H1 (cell line): ENCODE results near the gene BICRAL. TPM values are rescaled to one million over a fixed set of nuclear protein-coding genes. Genes with fewer than 3 reads are reported as not detected.

ENCODE experiments used
- CTCF ChIA-PET: fragments of 300-600 bp; sonication (Branson Sonifier 250); formaldehyde crosslinking; loops from one replicate; lab custom pipeline; 2021; ENCODE audit not compliant: partially characterized antibody; lab: Charles Lee
- POLR2A ChIA-PET: fragments of 300-600 bp; sonication (Branson Sonifier 250); formaldehyde crosslinking; loops from one replicate; lab custom pipeline; 2021; ENCODE audit warnings: inconsistent platforms; ENCODE audit not compliant: partially characterized antibody; lab: Charles Lee
- DNase-seq, 2 experiments: peaks; one replicate each; pipeline versions ENCODE4 v3.0.0 to v3.0.0-alpha.2; 2010 to 2022; ENCODE audit warnings: low spot score in 2 of 2, low read depth in 1 of 2, mixed read lengths in 1 of 2
- FAIRE-seq: peaks from 2 replicates; lab custom pipeline; 2011; peaks lifted over from hg19 to GRCh38; lab: Jason Lieb, UNC
- H2AFZ ChIP-seq: 2 replicates; pipeline ENCODE4 v1.8.1; 2012; ENCODE audit warnings: low read length, inconsistent platforms
- H2AK5ac ChIP-seq: 2 replicates; pipeline ENCODE4 v1.6.1; 2013; ENCODE audit warnings: low read depth, low read length
- H2BK120ac ChIP-seq: replicated peaks from 2 replicates; pipeline ENCODE3; 2013; ENCODE audit warnings: low read depth, low read length, inconsistent platforms
- H2BK12ac ChIP-seq: 2 replicates; pipeline ENCODE4 v1.6.1; 2013; ENCODE audit warnings: low read depth, low read length
- H2BK15ac ChIP-seq: 2 replicates; pipeline ENCODE4 v1.6.1; 2013; ENCODE audit warnings: low read length
- H2BK20ac ChIP-seq: 2 replicates; pipeline ENCODE4 v1.6.1; 2013; ENCODE audit warnings: low read length
- H2BK5ac ChIP-seq: 2 replicates; pipeline ENCODE4 v1.6.1; 2013; ENCODE audit warnings: low read depth, low read length
- H3K14ac ChIP-seq: 2 replicates; pipeline ENCODE4 v1.6.1; 2013; ENCODE audit warnings: inconsistent platforms; ENCODE audit not compliant: insufficient read length
- H3K18ac ChIP-seq: 2 replicates; pipeline ENCODE4 v1.6.1; 2013; ENCODE audit warnings: low read length; ENCODE audit errors: extremely low read depth
- H3K23ac ChIP-seq: 2 replicates; pipeline ENCODE4 v1.6.1; 2013; ENCODE audit warnings: inconsistent platforms; ENCODE audit not compliant: insufficient read length
- H3K23me2 ChIP-seq: 2 replicates; pipeline ENCODE4 v1.6.1; 2013; ENCODE audit warnings: low read depth, low read length
- H3K27ac ChIP-seq: 2 replicates; pipeline ENCODE4 v1.6.1; 2011; ENCODE audit warnings: low read depth, low read length, inconsistent platforms
- H3K27me3 ChIP-seq, 4 experiments: replicated peaks in 1 of 4; 1 replicate in 1 of 4; 2 replicates in 3 of 4; pipeline versions ENCODE4 v1.6.1 to v1.8.1; 2011 to 2013; ENCODE audit warnings: low read length in 3 of 4, mild to moderate bottlenecking in 3 of 4, inconsistent platforms in 2 of 4, mixed read lengths in 2 of 4, moderate library complexity in 1 of 4; ENCODE audit not compliant: control insufficient read depth in 3 of 4, insufficient read depth in 3 of 4; ENCODE audit errors: extremely low read depth in 1 of 4
- H3K36me3 ChIP-seq, 4 experiments: 2 replicates each; pipeline versions ENCODE4 v1.6.1 to v1.8.1; 2011 to 2013; ENCODE audit warnings: mild to moderate bottlenecking in 4 of 4, low read length in 3 of 4, moderate library complexity in 2 of 4, control low read depth in 1 of 4, inconsistent platforms in 1 of 4; ENCODE audit not compliant: insufficient read depth in 4 of 4, control insufficient read depth in 2 of 4
- H3K4ac ChIP-seq: replicated peaks from 2 replicates; pipeline ENCODE3; 2013; ENCODE audit warnings: low read length, low read depth, mixed read lengths, inconsistent platforms; ENCODE audit not compliant: insufficient read length
- H3K4me1 ChIP-seq, 4 experiments: replicated peaks in 1 of 4; 1 replicate in 1 of 4; 2 replicates in 3 of 4; pipeline versions ENCODE4 v1.6.1 to v1.8.1; 2011 to 2013; ENCODE audit warnings: low read length in 3 of 4, inconsistent platforms in 2 of 4, mixed read lengths in 1 of 4; ENCODE audit not compliant: insufficient read depth in 4 of 4, control insufficient read depth in 3 of 4
- H3K4me2 ChIP-seq, 2 experiments: 2 replicates each; pipeline versions ENCODE4 v1.6.1 to v1.8.1; 2011 to 2013; ENCODE audit warnings: low read depth in 2 of 2, low read length in 2 of 2, control low read depth in 1 of 2, inconsistent platforms in 1 of 2, mild to moderate bottlenecking in 1 of 2; ENCODE audit not compliant: insufficient read depth in 1 of 2
- H3K4me3 ChIP-seq, 4 experiments: fragments of 200-600, 300-600 bp in 1 of 4; sonication (generic), shearing (Covaris generic), sonication (Bioruptor Twin) in 1 of 4; 2 replicates each; pipeline versions ENCODE4 v1.5.1 to v1.8.1; 2011 to 2016; ENCODE audit warnings: low read length in 4 of 4, low read depth in 3 of 4, control low read depth in 2 of 4, inconsistent platforms in 2 of 4, mild to moderate bottlenecking in 2 of 4, mixed read lengths in 1 of 4, moderate library complexity in 1 of 4; ENCODE audit not compliant: insufficient read depth in 2 of 4; ENCODE audit errors: extremely low read depth in 1 of 4
- H3K56ac ChIP-seq: replicated peaks from 2 replicates; pipeline ENCODE3; 2013; ENCODE audit warnings: low read depth, mild to moderate bottlenecking, mixed read lengths, low read length, inconsistent platforms; ENCODE audit not compliant: insufficient read length
- H3K79me1 ChIP-seq: 2 replicates; pipeline ENCODE4 v1.6.1; 2013; ENCODE audit warnings: low read depth, low read length, control low read depth
- H3K79me2 ChIP-seq, 2 experiments: 2 replicates each; pipeline versions ENCODE4 v1.6.1 to v1.8.1; 2012 to 2013; ENCODE audit warnings: low read length in 2 of 2, mild to moderate bottlenecking in 2 of 2, inconsistent platforms in 1 of 2; ENCODE audit not compliant: insufficient read depth in 2 of 2, control insufficient read depth in 1 of 2
- H3K9ac ChIP-seq, 4 experiments: replicated peaks in 1 of 4; 1 replicate in 1 of 4; 2 replicates in 3 of 4; pipeline versions ENCODE4 v1.6.1 to v1.8.1; 2011 to 2013; ENCODE audit warnings: low read depth in 3 of 4, low read length in 3 of 4, control low read depth in 2 of 4, mild to moderate bottlenecking in 2 of 4, moderate library complexity in 2 of 4, inconsistent platforms in 1 of 4; ENCODE audit errors: extremely low read depth in 1 of 4
- H3K9me3 ChIP-seq, 2 experiments: 2 replicates each; pipeline versions ENCODE4 v1.6.1 to v1.8.1; 2012 to 2013; ENCODE audit warnings: mild to moderate bottlenecking in 2 of 2, moderate library complexity in 2 of 2, control low read depth in 1 of 2, inconsistent platforms in 1 of 2, low read depth in 1 of 2, low read length in 1 of 2, mixed read lengths in 1 of 2; ENCODE audit not compliant: insufficient read depth in 2 of 2
- H4K20me1 ChIP-seq, 2 experiments: replicated peaks in 1 of 2; 2 replicates each; pipeline versions ENCODE3 to v1.8.1; 2011 to 2013; ENCODE audit warnings: inconsistent platforms in 2 of 2, low read length in 2 of 2, mild to moderate bottlenecking in 1 of 2; ENCODE audit not compliant: insufficient read depth in 2 of 2, control insufficient read depth in 1 of 2
- H4K5ac ChIP-seq: 2 replicates; pipeline ENCODE4 v1.6.1; 2013; ENCODE audit warnings: low read length, low read depth, mixed read lengths, inconsistent platforms; ENCODE audit not compliant: insufficient read length
- H4K8ac ChIP-seq: 2 replicates; pipeline ENCODE4 v1.8.0; 2013; ENCODE audit warnings: mild to moderate bottlenecking, moderate library complexity, low read length, inconsistent platforms; ENCODE audit not compliant: insufficient read depth; ENCODE audit errors: extremely low read depth
- H4K91ac ChIP-seq: replicated peaks from 2 replicates; pipeline ENCODE3; 2013; ENCODE audit warnings: low read length, mixed read lengths, inconsistent platforms; ENCODE audit not compliant: insufficient read length
- BACH1 ChIP-seq: IDR thresholded peaks from 2 replicates; pipeline ENCODE4 v1.6.1; 2012; ENCODE audit warnings: low read length, improper control_type of control experiment
- BCL11A ChIP-seq, 2 experiments: IDR thresholded peaks; one replicate each; pipeline ENCODE4 v1.6.1; 2011; ENCODE audit warnings: low read depth in 2 of 2, low read length in 2 of 2, mild to moderate bottlenecking in 2 of 2
- EP300 ChIP-seq, 2 experiments: IDR thresholded peaks; 1 replicate in 1 of 2; 2 replicates in 1 of 2; pipeline ENCODE4 v1.6.1; 2011 to 2012; ENCODE audit warnings: low read depth in 2 of 2, low read length in 2 of 2, mild to moderate bottlenecking in 2 of 2, borderline replicate concordance in 1 of 2, inconsistent platforms in 1 of 2, moderate library complexity in 1 of 2
- JUN ChIP-seq: IDR thresholded peaks from 2 replicates; pipeline ENCODE4 v1.6.1; 2011; ENCODE audit warnings: low read depth, mild to moderate bottlenecking, improper control_type of control experiment, low read length
- NRF1 ChIP-seq: IDR thresholded peaks from 2 replicates; pipeline ENCODE4 v1.6.1; 2011; ENCODE audit warnings: mild to moderate bottlenecking, low read depth, low read length, improper control_type of control experiment
- POLR2AphosphoS5 ChIP-seq: IDR thresholded peaks from 2 replicates; pipeline ENCODE4 v1.6.1; 2011; ENCODE audit warnings: low read depth, low read length
- SIRT6 ChIP-seq: IDR thresholded peaks from one replicate; pipeline ENCODE4 v1.7.1; 2012; ENCODE audit warnings: low read length, inconsistent platforms
- SRF ChIP-seq: IDR thresholded peaks from 2 replicates; pipeline ENCODE4 v1.6.1; 2011; ENCODE audit warnings: mild to moderate bottlenecking, low read depth, low read length, moderate library complexity
- whole genome bisulfite sequencing, 2 experiments: shearing (Covaris generic) in 1 of 2; methylation state at CpG; one replicate each; pipeline versions ENCODE4 v1.1.6 to v1.1.7; 2013 to 2015; ENCODE audit warnings: low lambda C conversion rate in 2 of 2, mixed read lengths in 2 of 2, inconsistent platforms in 1 of 2, low coverage in 1 of 2, missing lambda C conversion rate in 1 of 2; ENCODE audit not compliant: insufficient replicate concordance in 2 of 2, insufficient coverage in 1 of 2, insufficient read length in 1 of 2; ENCODE audit errors: extremely low coverage in 1 of 2, missing lambda C conversion rate in 1 of 2; 5-methylcytosine and 5-hydroxymethylcytosine counted together
- polyA plus RNA-seq, 7 experiments: library from polyadenylated mRNA; depleted of rRNA in 3 of 7; stranded (reverse) in 5 of 7; unstranded in 2 of 7; fragments of >200 nt in 5 of 7; fragments of 200-250 nt in 2 of 7; gene quantifications; 1 replicate in 5 of 7; 2 replicates in 1 of 7; 4 replicates in 1 of 7; pipeline versions ENCODE4 v1.2.1 to v1.2.3, GENCODE V29; 2011 to 2013; ENCODE audit warnings: missing spikeins in 2 of 7, mixed read lengths in 2 of 7
- total RNA-seq: library from RNA; stranded (reverse); fragmentation: NEBNext Ultra II Directional; extraction: Animal tissue kit (Norgen Biotek cat#: 25700); gene quantifications from 2 replicates; pipeline ENCODE4 v1.2.1, GENCODE V29; 2021
- TF ChIP-seq, protein P1 (sequence below): IDR thresholded peaks from 2 replicates; pipeline ENCODE4 v1.6.1; 2011; ENCODE audit warnings: low read depth, mild to moderate bottlenecking, low read length; ENCODE audit not compliant: insufficient read depth
- TF ChIP-seq, protein P2 (sequence below): IDR thresholded peaks from 2 replicates; pipeline ENCODE4 v1.6.1; 2012; ENCODE audit warnings: inconsistent platforms

The BICRAL gene
- total and polyA plus RNA-seq, 2 of the 8 experiments (the other 6 are each of a cell fraction or from before 2014, with no cell fraction given): 9.4 to 12.2 TPM

DNA sequence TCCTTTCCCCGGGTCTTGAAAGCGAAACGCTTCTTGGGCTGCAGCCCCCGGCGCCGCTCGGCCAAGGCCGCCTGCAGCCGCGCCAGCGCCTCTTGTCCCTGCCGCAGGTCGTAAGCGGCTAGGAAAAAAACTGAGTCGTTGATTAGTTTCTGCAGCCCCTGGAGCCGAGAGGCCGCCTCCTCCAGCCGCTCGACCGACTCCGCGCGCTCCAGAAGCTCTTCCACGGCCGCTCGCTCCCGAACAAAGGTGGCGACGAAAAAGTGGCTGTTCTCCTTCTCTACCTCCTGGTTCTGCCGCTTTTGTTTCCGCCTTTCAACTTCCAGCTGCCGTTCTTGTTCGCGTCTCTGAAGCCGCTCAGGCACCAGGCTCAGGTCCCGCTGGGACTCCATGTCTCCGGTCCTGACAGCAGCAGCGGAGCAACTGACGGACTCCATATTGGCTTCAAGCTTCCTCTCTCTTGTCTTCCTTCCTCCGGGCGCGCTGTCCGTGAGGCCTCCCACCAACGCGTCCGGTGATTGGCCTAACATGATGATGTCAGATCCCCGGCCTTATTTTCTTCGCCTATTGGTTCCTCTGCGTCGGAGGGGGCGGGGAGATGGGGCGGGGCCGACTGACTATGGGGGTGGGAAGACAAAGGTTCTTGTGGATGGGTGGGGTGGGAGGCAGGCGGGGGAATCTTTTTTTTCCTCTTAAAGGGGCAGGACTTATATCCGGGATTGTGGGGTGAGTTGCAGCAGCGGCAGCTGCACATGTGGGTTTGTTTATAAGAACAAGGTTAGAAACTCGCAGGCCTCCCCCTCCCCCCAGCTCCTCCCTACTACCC, 36.0 kb upstream of the BICRAL start, which contains the start of gene TBCC:
Gene TBCC (minus strand): TSS at position 464 of the 823 bp plus-strand sequence. CDS start 30 bp downstream, at position 434.
- no peak within 1 kb of the TSS for H2AFZ ChIP-seq
- no peak for TF ChIP-seq BCL11A (IDR thresholded peaks at IDR 0.05; ENCODE audit: low read depth in 2 of 2, low read length in 2 of 2)
- TF ChIP-seq, protein P1, sequence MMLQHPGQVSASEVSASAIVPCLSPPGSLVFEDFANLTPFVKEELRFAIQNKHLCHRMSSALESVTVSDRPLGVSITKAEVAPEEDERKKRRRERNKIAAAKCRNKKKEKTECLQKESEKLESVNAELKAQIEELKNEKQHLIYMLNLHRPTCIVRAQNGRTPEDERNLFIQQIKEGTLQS: no peak
- TF ChIP-seq JUN: no peak
- no peak for TF ChIP-seq BACH1
- no peak for TF ChIP-seq SRF
- TF ChIP-seq EP300 (IDR thresholded peaks at IDR 0.05; ENCODE audit: borderline replicate concordance in 1 of 2, low read depth in 2 of 2, low read length in 2 of 2): no peak
- no peak for TF ChIP-seq NRF1
- TF ChIP-seq SIRT6: no peak
- peak; percentile 98 for TF ChIP-seq POLR2AphosphoS5
- TF ChIP-seq, protein P2, sequence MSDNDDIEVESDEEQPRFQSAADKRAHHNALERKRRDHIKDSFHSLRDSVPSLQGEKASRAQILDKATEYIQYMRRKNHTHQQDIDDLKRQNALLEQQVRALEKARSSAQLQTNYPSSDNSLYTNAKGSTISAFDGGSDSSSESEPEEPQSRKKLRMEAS: peak; percentile 19; the same call in 1 of the 2 replicates

More for the DNA sequence above, 36.0 kb upstream of the BICRAL start, which contains the start of gene TBCC:
- no peak within 1 kb of the TSS for H3K23ac ChIP-seq
- H3K23me2 ChIP-seq: peaks cover 13% of the 10 kb centered on the region
- H3K4me1 ChIP-seq: peaks cover 5 to 7% (median 6%) of the 10 kb centered on the region in 4 experiments; a peak in 6 of 7 replicates
- H3K4ac ChIP-seq: peak within 1 kb of the TSS; percentile 99
- no peaks in the 10 kb centered on the region for H3K36me3 ChIP-seq
- CTCF ChIA-PET: interaction anchor here (0.7 to 1.8 kb wide), 5 partner anchors 20 to 132 kb away, joined by 3 to 5 read pairs (median 4); no protein-coding TSS in a partner anchor
- peak within 1 kb of the TSS; percentile 89 for H2BK5ac ChIP-seq
- H4K20me1 ChIP-seq: peaks cover 5 to 6% of the 10 kb centered on the region in 2 experiments
- no peak within 1 kb of the TSS for H3K14ac ChIP-seq
- H3K9ac ChIP-seq: peak within 1 kb of the TSS; percentile 88 to 98 (median 92)
- peak within 1 kb of the TSS; percentile 95 for H3K18ac ChIP-seq
- H3K4me2 ChIP-seq: peak within 1 kb of the TSS; percentile 88 to 95
- peaks cover 0 to 29% of the 10 kb centered on the region in 2 experiments; a peak in 3 of 4 replicates for H3K79me2 ChIP-seq
- H4K5ac ChIP-seq: peak within 1 kb of the TSS; percentile 76
- H3K27ac ChIP-seq: peak within 1 kb of the TSS; percentile 84
- peak within 1 kb of the TSS; percentile 87 for H3K56ac ChIP-seq
- POLR2A ChIA-PET: interaction anchor here (0.9 to 17.0 kb wide), 22 partner anchors 9 to 298 kb away, joined by 3 to 277 read pairs (median 5); partner anchors contain the start of genes BICRAL, CNPY3, GNMT and PRPH2
- 0% methylated on average over 38 of the region's 57 CpGs; no CpG with 5 or more reads in 1 of the 2 experiments for WGBS, 2 experiments
- H3K4me3 ChIP-seq: peak within 1 kb of the TSS; percentile 88 to 99 (median 96)
- peak within 1 kb of the TSS; percentile 47 for H2BK120ac ChIP-seq
- no peak within 1 kb of the TSS for H2AK5ac ChIP-seq
- H3K27me3 ChIP-seq: no peaks in the 10 kb centered on the region
- no peak within 1 kb of the TSS for H2BK20ac ChIP-seq
- peak; percentile 86 to 96 for DNase-seq
- H4K8ac ChIP-seq: peak within 1 kb of the TSS; percentile 87
- H3K79me1 ChIP-seq: peaks cover 8% of the 10 kb centered on the region; the same call in 1 of the 2 replicates
- peak within 1 kb of the TSS; percentile 92 for H4K91ac ChIP-seq
- no peak within 1 kb of the TSS; the same call in 1 of the 2 replicates for H2BK15ac ChIP-seq
- H2BK12ac ChIP-seq: 0 out of 2 replicates have a peak within 1 kb of the TSS, but pooled peaks have one; percentile 81
- no peaks in the 10 kb centered on the region for H3K9me3 ChIP-seq
- peak; percentile 52 for FAIRE-seq
